Body of pancreas (tissue), 4 donors: Measurements from ENCODE around the gene CEP55.
"Not testable (repeated sequence)": the region's sequence is repeated elsewhere in the genome, so short reads cannot be mapped to it uniquely, and the experiment has no call there.

Experiments
- CTCF ChIP-seq, 7 experiments: fragments of 450-650 bp in 4 of 7; fragments of 200-600 bp in 3 of 7; sonication (generic) in 3 of 7; IDR thresholded peaks; one replicate each; pipeline ENCODE4 v1.5.1; 2016 to 2019; ENCODE audit warnings: antibody characterized with exemption in 7 of 7
- POLR2A ChIP-seq, 3 donors: fragments of 450-650 bp; IDR thresholded peaks; one replicate each; pipeline ENCODE4 v1.6.1; 2016; ENCODE audit warnings: antibody characterized with exemption in 3 of 3, mild to moderate bottlenecking in 2 of 3

- not testable (repeated sequence) for TF ChIP-seq CTCF, POLR2A (IDR thresholded peaks at IDR 0.05)
Observed at GRCh38 chr10:93540871-93541270, 44.5 kb downstream of the CEP55 start.
